T-helper 22 cell (primary cell): ENCODE measurements around the gene SMC1B.
"Not testable (repeated sequence)": the region's sequence is repeated elsewhere in the genome, so short reads cannot be mapped to it uniquely, and the experiment has no call there.

Experiments used
- DNase-seq: peaks from one replicate; pipeline ENCODE4 v3.0.0-alpha.2; 2020; ENCODE audit warnings: low read depth

Gene SMC1B

DNA sequence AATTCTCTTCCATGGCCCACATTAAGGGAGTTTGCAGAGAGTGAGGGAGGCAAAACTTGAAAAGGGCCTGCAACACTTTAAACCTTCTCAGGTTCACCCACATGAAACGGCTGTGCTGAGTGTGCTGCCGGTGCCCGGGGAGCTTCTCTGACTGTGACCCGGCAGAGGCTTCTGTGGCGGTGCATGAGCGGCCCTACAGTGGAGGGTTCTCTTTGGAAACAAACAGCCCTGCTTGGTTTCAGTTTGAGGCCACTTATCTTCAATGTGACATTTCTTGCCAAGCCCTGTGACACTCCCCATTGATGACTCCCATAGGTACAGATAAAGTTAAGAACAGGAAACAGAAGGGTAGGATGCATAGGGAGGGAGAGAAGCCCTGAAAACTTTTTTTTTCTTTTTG, 71.9 kb downstream of the SMC1B start:
- DNase-seq: no peak

DNA sequence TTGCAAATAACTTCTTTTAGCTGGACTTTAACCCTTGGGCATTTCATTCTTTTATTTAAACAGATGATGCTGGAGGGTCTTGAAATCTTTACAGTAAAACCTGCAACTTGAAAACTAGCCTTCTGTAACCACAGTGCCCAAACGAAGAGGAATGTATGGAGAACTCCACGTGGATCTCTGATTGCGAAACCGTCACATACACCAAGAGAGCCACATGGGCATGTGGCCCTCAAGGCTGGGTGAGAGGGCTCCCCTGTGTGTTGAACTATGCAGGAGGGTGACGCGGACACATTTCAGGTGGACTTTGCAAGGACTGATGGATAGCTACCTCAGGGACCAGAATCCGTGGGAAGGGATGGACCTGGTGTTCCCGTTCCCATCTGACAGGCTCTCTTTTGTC, 73.1 kb downstream of the SMC1B start:
- no peak for DNase-seq

DNA sequence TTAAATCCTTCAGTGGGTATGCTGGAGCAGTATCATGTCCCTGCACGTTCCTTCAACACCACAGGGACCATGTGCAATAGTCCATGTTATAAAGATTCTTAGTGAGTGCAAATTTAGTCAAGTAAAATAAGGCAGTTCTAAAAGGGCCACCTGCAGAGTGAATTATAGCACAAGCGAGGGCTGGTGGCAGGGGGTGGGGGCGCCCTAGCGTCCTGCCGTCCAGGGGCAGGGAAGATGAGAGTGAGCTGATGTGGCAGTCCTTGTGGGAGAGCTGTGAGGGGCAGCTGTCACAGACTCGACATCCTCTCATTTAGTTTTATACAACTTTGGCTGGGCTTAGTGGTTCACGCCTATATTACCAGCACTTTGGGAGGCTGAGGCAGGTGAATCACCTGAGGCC, 74.6 kb downstream of the SMC1B start:
- no peak for DNase-seq

DNA sequence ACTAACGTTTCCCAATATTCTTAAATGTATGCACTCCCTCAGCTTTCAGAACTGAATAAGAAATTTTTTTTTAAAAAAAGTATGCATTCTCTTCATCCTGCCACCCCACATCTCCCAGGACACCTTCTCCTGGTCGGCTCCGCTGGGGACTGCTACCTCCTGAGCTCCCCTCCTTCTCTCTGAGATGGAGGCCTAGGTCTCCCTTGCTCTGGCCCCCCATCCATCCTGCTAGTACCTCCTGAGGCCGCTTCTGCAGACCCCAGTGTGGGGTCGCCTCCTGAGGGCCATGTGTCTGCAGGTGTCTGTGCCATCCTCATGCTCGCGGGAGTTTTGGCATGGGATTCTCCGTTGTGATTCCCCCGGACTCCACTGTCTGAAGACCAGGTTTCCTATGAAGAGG, 75.9 kb downstream of the SMC1B start:
- DNase-seq: no peak

DNA sequence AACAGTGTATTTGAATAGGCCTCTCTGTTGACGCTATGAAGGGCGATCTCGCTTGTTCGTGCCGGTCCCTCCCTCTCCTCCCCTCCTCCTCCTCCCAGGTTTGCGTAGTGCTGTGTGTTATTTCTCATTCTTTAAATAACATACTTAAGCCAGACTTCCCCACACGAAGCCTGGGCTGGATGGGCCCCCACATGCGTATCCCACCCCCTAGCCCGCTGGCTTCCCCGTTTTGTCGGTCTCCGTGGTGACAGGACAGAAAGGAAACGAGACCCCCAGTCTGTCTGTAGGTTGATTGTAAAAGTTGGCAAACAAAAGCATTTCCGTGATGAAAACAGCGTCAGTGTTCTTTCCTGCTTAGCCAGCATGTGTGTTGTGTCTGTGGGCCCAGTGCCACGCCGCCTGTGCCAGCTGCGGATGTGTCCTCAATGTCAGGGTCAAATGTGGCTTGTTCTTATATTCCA, 76.4 kb downstream of the SMC1B start:
- no peak for DNase-seq

DNA sequence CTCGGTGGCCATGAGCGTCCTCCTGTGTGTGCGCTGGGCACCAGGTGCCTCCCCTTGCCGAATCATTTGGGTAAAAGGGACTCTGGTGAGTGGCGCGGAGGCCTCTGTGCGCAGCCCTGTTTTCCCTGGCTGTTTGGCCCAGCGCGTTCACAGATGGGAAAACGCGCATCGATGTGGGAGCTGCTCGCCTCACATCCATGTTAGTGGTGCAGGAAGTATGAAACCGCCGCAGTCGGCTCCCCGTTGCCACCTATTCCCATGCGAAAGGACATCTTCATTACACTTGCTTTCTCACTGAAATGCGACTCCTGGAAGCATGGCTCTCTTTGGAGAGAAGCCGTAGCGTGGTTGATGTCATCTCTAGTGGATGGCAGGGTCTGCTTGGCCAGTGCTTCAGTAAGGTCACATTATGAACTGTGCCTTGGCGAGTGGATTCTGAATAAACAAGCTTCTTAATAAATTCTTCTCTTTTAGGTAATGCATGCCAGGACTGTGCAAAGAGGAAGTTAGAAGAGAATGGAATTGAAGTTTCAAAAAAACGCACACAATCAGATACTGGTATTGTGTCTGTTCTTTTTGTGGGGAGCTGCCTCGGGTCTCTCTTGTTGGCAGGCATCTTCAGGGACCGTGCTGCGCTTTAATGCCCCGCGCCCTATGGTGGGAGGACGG, 77.4 kb downstream of the SMC1B start:
- DNase-seq: no peak

DNA sequence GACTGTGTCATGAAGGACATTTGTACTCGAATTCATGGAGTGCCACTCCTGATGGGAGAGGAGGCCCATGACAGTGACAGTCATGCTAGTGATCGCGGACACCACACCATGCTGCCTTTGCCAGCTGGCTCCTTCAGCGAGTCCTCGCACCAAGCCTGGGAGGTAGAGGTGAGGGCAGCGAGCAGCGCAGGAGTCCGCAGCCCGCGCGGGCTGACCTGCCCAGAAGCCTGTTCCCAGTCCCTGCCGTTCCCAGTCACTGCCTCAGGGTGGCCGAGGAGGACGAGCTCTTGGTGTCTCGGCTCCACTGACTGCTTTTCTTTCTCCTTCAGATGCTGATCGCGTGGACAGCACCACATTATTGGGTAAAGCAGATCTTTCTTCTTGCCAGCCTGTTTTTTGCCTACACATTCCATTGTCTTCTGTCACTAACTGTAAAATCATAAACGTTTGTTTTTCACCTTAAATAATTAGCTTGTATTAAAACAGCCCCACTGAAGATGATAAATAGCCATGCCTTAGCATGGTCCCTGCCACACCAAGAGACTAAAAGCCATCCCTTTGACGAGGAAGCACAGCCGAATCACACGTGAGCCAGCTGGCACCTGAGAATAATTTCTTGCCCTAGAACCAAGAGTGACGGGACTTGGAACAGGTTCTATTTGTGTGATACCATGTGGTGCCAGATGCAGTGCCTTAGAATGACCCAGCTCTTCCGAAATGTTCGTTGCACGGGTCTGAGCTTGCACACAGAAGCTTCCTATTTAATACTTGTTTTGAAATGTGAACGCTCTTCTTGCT, 78.2 kb downstream of the SMC1B start:
- DNase-seq: no peak

DNA sequence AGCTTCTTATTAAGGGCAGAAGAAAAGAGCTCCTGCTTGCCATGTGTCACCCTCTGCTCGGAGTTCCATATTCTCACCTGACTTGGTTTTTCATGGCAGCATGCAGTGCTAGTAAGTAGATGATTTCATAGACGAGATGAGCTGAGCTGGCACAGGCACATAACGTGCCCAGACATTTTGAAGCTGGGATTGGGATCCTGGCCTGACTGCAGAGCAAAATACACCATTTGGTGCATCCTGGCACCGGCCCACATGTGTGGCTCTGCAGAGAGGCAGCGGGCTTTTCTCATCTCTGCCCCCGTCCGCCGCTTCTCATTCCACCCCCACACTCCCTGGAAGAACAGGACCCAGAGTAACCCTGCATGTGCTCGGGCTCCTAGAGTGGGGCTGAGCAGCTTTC, 78.9 kb downstream of the SMC1B start:
- no peak for DNase-seq

DNA sequence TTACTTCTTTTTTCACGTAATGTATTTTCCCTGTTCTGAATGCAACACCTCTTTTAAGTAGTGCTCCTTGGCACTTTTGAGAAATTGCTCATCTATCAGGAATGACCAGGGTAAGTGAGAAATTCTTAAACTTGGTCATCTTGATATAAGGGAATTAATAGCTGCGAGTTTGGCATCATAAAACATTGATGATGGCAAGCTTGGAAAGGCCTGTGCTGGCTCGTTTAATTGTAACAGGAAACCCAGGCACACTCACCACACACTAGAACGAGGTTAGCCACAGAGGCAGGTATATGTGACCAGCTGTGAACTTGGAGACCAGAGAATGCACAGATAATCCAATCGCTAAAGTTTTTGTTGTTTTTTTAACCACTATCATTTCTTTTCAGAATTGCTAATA, 79.3 kb downstream of the SMC1B start:
- DNase-seq: no peak

DNA sequence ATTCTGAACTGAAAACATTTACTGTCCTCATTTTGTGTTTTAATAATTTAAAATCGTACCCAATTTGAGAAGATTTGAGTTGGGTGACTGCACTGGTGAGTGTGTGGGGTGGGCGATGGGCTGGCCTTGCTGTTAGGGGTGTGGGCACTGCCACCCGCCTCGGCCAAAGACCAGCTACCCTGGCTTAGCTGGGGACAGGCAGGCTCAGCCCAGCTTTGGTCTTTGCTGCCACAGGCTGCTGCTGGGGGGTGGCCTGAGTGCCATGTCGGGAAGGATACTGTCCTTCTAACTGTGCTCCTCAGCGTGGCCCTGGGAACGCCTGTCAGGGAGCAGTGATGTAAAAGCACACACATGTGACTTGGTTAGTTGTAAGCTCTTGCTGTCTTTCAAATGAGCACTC, 81.4 kb downstream of the SMC1B start:
- DNase-seq: no peak

DNA sequence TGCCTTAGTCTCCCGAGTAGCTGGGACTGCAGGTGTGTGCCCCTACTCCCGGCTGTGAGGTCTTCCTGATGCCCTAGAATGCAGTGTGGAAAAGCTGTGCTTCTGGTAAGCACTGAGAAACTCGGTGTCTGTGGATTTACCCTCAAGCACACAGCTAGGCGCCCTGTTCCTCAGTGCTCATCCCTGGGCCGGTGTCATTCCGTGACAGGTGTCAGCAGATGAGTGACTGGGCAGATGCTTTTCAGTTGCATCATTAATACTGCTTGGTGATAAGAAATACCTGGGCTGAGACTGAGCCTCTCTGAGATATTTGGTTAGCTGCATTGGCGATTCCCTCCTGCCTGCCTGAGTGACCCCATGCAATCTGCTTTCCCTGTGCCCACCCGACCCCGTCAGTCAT, 81.9 kb downstream of the SMC1B start:
- no peak for DNase-seq

DNA sequence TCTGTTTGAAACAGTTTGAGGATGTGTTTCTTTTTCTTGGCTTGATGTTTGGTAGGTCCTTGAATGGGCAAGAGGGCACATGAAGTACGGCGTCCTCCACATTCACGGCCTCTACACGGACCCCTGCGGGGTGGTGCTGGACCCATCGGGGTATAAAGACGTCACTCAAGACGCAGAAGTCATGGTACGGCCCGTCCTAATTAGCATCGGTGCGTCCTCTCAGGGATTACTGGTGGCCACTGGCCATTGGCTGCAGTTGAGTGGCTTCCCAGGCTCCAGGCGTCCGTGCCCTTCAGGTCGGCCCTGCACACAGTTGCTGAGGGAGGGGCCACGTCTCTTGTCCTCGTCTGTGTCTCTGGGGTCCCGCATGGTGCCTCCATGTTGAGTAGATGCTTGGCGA, 82.9 kb downstream of the SMC1B start:
- no peak for DNase-seq

DNA sequence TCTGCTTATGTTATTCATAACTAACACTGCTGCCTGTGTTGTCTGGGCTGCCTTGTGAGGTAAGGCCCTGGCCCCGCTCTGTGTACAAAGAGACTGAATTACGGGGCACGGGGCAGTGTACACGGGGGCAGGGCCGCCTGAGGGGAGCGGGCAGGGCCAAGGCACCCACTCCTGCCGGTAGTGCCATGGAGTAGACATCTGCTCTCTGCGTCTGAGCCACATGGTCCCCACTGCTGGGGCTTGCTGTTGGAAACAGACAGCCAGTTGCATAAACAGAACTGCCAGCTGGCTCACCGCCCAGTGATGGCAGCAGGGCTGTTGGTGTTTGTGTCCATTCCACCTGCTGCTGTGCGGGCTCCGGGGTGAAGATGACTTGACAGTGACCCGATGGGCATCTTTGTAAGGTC, 83.9 kb downstream of the SMC1B start:
- DNase-seq: no peak

DNA sequence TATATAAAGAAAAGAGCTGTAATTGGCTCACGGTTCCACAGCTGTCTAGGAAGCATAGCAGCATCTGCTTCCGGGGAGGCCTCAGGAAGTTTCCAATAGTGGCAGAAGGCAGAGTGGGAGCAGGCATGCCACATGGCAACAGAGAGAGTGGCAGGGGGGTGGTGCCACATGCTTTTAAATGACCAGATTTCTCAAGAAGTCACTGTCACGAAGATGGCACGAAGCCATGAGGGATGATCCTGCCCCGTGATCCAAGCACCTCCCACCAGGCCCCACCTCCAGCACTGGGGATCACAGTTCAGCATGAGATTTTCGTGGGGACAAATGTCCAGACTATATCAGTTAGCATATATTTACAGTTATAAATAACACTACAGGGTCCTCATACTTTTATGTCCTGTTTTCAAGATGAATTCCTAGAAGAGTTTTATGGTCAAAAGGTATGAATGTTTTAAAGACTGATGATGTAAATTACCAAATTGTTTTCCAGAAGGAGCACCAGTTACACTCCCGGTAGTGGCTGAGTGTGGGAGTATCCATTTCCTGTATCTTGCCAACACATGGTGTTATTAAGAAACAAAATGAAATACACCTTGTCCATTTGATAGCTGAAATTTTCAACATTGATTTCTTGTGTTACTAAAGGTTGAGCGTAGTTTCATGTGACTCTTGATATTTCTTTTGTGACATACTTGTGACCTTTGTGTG, 84.4 kb downstream of the SMC1B start:
- DNase-seq: no peak

DNA sequence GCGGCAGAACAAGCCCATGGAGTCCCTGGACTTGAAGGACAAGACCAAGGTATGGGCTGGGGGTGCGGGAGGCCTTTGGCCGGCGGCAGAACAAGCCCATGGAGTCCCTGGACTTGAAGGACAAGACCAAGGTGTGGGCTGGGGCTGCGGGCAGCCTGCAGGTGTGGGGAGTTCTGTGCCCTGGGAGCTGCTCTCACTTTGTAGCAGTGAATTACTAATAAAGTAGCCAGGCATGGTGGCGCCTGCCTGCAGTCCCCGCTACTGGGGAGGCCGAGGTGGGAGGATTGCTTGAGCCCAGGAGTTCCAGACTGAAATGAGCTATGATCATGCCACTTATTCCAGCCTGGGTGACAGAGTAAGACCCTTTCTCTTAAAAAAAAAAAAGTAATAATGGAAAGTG, 85.1 kb downstream of the SMC1B start:
- DNase-seq: not testable (repeated sequence)

DNA sequence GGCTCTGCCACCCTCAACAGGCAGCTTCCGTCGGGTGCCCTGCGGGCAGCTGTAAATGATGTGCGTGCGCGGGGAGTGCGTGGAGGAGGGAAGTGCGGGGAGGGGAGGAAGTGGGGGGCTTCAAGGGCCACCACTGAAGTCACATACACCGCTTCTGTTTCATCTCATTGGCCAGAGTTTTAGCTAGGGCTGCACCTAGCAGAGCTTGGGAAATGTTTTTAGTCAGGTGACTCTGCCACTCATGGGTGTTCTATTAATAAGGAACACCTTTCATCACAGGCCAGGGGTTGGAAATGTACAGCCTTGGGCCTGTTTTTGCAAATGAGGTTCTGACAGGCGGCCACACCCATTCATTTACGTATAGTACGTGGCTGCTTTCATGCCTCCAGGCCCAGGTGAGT, 89.1 kb downstream of the SMC1B start:
- no peak for DNase-seq

DNA sequence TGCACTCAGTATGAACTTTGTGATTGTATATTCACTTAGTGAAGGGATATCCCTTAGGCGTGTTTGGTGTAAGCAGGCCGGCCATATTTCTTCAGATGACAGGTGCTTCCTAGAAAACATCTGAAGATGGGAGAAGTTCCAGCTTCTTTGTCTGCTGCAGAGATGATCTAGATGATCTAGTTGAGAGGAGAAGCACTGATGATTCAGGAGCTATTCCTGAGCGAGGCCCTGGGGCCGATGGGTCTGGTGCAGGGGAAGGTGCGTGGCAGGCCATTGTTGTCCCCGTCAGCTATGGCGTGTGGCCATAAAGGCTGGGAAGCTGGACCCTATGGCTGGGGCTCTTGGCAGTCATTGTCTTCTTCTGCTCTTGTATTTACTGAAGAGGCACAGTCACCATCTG, 89.7 kb downstream of the SMC1B start:
- no peak for DNase-seq

DNA sequence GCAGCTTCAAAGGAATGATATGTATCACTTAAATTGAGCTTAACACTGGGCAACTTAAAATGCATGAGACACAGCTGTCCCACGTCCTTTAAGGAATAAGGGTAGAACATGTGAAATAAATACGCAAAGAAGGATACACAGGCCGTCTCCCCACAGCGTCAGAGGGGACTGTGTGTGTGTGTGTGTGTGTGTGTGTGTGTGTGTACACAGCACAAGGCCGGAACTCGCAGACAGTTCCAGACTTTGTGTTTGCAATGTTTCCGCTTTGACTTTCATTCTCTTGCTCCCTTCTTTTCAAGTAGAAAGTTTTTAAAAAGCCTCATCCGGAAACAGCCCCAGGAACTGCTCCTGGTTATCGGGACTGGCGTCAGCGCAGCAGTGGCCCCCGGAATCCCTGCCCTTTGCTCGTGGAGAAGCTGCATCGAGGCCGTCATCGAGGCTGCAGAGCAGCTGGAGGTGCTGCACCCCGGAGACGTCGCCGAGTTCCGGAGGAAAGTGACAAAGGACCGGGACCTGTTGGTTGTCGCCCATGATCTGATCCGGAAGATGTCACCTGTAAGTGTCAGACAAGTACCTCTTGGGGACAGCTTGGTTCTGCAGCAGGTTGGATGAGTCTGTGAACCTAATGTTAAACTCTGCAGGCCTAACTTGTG, 90.4 kb downstream of the SMC1B start:
- DNase-seq: no peak

DNA sequence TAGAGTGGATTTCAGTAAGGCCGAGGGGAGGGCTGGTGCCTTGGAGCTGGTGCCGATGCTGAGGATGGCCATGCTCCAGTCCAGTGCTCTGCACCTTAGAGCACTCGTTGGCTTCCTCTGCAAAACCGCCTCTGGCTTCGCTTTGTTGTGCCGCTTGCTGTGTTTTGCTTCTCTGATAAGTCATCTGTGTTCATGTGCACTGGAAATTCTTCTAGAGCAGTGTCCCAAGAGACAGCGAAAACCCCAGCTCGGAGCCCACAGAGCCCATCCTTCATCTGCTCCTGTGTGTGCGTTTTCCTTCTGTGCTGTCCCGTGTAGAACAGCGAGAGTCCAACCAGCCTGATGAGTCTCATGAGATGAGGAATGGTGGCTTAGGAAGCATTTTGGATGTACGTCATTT, 91.6 kb downstream of the SMC1B start:
- DNase-seq: no peak

DNA sequence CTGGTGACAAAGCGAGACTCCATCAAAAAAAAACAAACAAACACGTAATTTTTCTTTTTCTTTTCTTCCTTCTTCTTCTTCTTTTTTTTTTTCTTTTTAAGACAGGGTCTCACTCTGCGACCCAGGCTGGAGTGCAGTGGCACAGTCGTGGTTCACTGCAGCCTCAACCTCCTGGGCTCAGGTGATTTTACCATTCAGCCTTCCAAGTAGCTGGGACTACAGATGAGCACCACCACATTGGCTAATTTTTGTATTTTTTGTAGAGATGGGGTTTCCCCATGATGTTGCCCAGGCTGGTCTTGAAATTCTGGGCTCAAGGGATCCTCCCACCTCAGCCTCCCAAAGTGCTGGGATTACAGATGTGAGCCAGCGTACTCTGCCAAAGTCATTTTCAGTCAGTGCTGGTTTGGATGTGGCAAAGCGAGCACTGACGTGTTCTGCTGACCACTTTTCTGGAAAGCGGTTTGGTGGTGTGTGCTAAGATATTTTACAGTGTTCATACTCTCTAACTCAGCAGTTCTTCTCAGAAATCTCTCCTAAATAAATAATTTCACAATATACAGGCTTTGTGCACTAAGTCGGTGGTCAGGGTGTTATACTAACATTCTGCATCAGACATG, 92.9 kb downstream of the SMC1B start:
- DNase-seq: no peak

DNA sequence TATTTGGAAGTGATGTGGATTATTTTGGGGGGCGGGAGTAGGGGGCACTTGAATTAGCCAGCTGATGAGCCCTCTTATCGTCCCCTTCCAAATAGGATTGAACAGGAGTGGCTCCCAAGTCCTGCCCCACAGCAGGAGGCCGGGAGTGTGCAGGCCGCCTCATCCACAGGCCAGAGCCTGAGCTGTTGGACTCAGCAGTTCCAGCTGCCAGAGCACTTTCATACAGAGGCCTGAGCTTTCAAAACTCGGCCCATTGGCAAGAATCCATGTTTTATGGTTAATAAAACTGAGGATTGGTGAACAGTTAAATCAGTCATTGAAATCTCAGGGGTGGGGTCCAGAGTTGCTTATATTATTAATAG, 94.1 kb downstream of the SMC1B start:
- no peak for DNase-seq
